Measurements from ENCODE around the gene WDFY4.

Gene WDFY4

GRCh38 chr10:48691812-48692528, 7.3 kb downstream of the WDFY4 start:
- DNase-seq (ENCODE audit: low read depth in 2 of 2): no peak

GRCh38 chr10:48692748-48693147, 8.1 kb downstream of the WDFY4 start:
- no peak for DNase-seq (ENCODE audit: low read depth in 2 of 2)

- no peak for DNase-seq (ENCODE audit: low read depth in 2 of 2)
Measured at GRCh38 chr10:48693206-48693605, 8.5 kb downstream of the WDFY4 start.

- no peak for DNase-seq (ENCODE audit: low read depth in 2 of 2)
Measured at GRCh38 chr10:48694371-48695030, 9.8 kb downstream of the WDFY4 start.

- DNase-seq (ENCODE audit: low read depth in 2 of 2): no peak
Measured at GRCh38 chr10:48695636-48696534, 11.2 kb downstream of the WDFY4 start.

GRCh38 chr10:48696535-48696873, 11.8 kb downstream of the WDFY4 start:
- DNase-seq (ENCODE audit: low read depth in 2 of 2): no peak

GRCh38 chr10:48697091-48697490, 12.4 kb downstream of the WDFY4 start:
- DNase-seq (ENCODE audit: low read depth in 2 of 2): no peak

GRCh38 chr10:48697821-48698764, 13.4 kb downstream of the WDFY4 start:
- no peak for DNase-seq (ENCODE audit: low read depth in 2 of 2)

GRCh38 chr10:48699011-48699627, 14.4 kb downstream of the WDFY4 start:
- no peak for DNase-seq (ENCODE audit: low read depth in 2 of 2)

GRCh38 chr10:48700071-48700470, 15.4 kb downstream of the WDFY4 start:
- DNase-seq (ENCODE audit: low read depth in 2 of 2): no peak

- no peak for DNase-seq (ENCODE audit: low read depth in 2 of 2)
Measured at GRCh38 chr10:48700493-48700892, 15.8 kb downstream of the WDFY4 start.

- no peak for DNase-seq (ENCODE audit: low read depth in 2 of 2)
Measured at GRCh38 chr10:48701139-48701901, 16.6 kb downstream of the WDFY4 start.

- no peak for DNase-seq (ENCODE audit: low read depth in 2 of 2)
Measured at GRCh38 chr10:48701941-48702340, 17.3 kb downstream of the WDFY4 start.

- DNase-seq (ENCODE audit: low read depth in 2 of 2): no peak
Measured at GRCh38 chr10:48703531-48704122, 19.0 kb downstream of the WDFY4 start.

- no peak for DNase-seq (ENCODE audit: low read depth in 2 of 2)
Measured at GRCh38 chr10:48704156-48704555, 19.5 kb downstream of the WDFY4 start.

GRCh38 chr10:48705401-48705938, 20.8 kb downstream of the WDFY4 start:
- no peak for DNase-seq (ENCODE audit: low read depth in 2 of 2)

- no peak for DNase-seq (ENCODE audit: low read depth in 2 of 2)
Measured at GRCh38 chr10:48707472-48707871, 22.8 kb downstream of the WDFY4 start.

- DNase-seq (ENCODE audit: low read depth in 2 of 2): no peak
Measured at GRCh38 chr10:48708144-48708543, 23.5 kb downstream of the WDFY4 start.

GRCh38 chr10:48710647-48711275, 26.1 kb downstream of the WDFY4 start:
- no peak for DNase-seq (ENCODE audit: low read depth in 2 of 2)

Data from stimulated activated CD8-positive, alpha-beta memory T cell treated with anti-CD3 and anti-CD28 coated beads, Interleukin-2, amount 100 ng/mL, for 1 hour (primary cell).